Measurements from ENCODE around the gene CXCL5.

CXCL5 gene

DNA sequence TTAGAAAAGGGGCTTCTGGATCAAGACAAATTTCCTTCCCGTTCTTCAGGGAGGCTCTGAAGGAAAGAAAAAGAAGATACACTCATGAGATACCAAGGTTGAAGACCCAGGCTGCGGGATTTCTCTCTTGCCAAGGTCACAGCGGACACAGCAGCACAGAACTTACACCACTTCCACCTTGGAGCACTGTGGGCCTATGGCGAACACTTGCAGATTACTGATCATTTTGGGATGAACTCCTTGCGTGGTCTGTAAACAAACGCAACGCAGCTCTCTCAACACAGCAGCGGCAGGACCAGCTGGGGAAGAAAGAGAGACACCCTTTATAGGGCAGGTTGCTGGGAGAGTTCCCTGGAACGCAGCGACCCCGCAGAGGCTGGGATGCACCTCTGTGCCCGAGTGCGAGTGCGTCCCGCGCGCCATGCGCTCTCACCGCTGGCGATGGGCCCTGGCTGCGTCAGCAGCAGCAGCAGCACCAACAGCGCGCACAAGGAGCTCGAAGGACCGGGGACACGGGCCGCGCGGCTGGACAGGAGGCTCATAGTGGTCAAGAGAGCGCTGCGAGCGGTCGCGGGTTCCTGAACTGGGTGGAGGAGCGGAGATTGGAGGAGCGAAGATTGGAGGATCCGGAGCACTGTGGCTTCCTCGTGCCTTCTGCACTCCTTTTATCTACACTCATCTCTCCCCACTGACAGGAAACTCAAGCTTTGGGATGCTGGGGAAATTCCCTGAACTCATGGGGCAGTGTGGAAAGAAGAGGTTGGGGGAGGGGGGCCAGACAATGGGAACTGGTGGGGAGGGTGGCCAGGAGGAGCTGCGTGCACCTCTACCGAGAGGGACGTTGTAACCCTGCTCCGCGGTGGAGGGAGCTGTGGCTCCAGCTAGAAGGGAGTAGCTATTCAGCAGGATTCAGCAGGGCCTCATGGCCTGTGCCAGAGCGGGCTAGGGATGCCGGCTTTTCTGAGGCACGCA is at the start of gene CXCL5:
Gene CXCL5, minus strand, starts transcription at position 638 of the 972 bp plus-strand sequence. Its CDS starts 96 bp downstream, at position 542.
- Histone ChIP-seq H3K36me3 (ENCODE audit: control insufficient read depth, insufficient read depth, low read length) (no peaks in the 10 kb centered on the region), H3K27me3 (replicated peaks; ENCODE audit: control insufficient read depth, insufficient read depth, low read length) (no peaks in the 10 kb centered on the region), H3K4me3 (replicated peaks; ENCODE audit: low read depth, low read length) (no peak within 1 kb of the TSS)
- TF ChIP-seq, protein P1, sequence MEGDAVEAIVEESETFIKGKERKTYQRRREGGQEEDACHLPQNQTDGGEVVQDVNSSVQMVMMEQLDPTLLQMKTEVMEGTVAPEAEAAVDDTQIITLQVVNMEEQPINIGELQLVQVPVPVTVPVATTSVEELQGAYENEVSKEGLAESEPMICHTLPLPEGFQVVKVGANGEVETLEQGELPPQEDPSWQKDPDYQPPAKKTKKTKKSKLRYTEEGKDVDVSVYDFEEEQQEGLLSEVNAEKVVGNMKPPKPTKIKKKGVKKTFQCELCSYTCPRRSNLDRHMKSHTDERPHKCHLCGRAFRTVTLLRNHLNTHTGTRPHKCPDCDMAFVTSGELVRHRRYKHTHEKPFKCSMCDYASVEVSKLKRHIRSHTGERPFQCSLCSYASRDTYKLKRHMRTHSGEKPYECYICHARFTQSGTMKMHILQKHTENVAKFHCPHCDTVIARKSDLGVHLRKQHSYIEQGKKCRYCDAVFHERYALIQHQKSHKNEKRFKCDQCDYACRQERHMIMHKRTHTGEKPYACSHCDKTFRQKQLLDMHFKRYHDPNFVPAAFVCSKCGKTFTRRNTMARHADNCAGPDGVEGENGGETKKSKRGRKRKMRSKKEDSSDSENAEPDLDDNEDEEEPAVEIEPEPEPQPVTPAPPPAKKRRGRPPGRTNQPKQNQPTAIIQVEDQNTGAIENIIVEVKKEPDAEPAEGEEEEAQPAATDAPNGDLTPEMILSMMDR (IDR thresholded peaks at IDR 0.05; ENCODE audit: insufficient read depth, low read length, poor library complexity, severe bottlenecking) = no peak
- no peak for DNase-seq (ENCODE audit: extremely low read depth, insufficient read length)

DNA sequence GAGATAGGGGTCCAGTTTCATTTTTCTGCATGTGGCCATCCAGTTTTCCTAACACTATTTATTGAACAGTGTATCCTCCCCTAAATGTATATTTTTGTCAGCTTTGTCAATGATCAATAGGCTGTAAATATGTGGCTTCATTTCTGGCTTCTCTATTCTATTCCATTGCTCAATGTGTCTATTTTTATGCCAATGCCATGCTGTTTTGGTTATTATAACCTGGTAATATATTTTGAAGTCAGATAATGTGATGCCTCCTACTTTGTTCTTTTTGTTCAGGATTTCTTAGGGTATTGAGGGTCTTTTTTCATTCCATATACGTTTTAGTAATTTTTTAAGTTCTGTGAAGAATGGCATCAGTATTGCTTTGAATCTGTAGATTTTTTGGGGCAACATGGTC is 48.7 kb upstream of the CXCL5 start:
- Histone ChIP-seq H3K27me3 (replicated peaks; ENCODE audit: control insufficient read depth, insufficient read depth, low read length) (no peaks in the 10 kb centered on the region), H3K36me3 (ENCODE audit: control insufficient read depth, insufficient read depth, low read length) (no peaks in the 10 kb centered on the region), H3K4me3 (replicated peaks; ENCODE audit: low read depth, low read length) (no peak overlapping the region)
- TF ChIP-seq, protein P1 (IDR thresholded peaks at IDR 0.05; ENCODE audit: insufficient read depth, low read length, poor library complexity, severe bottlenecking) = no peak
- DNase-seq (ENCODE audit: extremely low read depth, insufficient read length) = no peak

DNA sequence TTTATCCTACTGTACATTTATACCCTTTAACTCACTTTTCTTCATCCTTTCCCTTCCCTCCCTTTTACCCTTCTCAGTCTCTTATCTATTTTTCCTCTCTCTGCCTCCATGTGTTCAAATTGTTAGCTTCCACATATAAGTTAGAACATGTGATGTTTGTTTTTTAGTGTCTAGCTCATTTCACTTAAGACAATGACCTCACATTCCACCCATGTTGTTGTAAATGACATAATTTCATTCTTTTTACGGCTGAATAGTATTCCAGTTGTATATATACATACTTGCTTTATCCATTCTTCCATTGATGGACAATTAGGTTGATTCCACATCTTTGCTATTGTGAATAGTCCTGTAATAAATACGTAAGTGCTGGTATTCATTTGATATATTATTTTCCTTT is 47.3 kb upstream of the CXCL5 start:
- no peak for DNase-seq (ENCODE audit: extremely low read depth, insufficient read length)

DNA sequence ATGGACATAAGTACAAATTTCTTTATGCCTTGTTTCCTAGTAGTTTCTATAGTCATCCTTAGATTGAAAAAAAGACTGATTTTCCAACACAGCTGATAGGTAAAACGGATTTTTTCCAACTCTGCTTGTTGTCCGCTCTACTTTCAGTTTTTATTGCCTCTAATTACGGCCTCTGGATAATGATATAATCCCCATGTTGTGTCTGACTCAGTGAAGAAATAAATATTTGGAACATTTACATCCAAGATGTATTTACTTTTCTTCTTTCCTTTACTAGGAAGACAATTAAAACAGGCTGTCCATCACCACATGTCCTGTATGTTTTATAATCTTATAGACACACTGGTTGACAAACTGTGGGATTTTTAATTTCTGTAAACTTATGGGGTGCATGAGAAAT is 46.8 kb upstream of the CXCL5 start:
- TF ChIP-seq, protein P1 (IDR thresholded peaks at IDR 0.05; ENCODE audit: insufficient read depth, low read length, poor library complexity, severe bottlenecking) = no peak
- no peak overlapping the region for H3K4me3 ChIP-seq (replicated peaks; ENCODE audit: low read depth, low read length)
- H3K27me3 ChIP-seq (replicated peaks; ENCODE audit: control insufficient read depth, insufficient read depth, low read length) = no peaks in the 10 kb centered on the region
- no peak for DNase-seq (ENCODE audit: extremely low read depth, insufficient read length)
- no peaks in the 10 kb centered on the region for H3K36me3 ChIP-seq (ENCODE audit: control insufficient read depth, insufficient read depth, low read length)

More for the DNA sequence above, 47.3 kb upstream of the CXCL5 start:
- Histone ChIP-seq H3K27me3 (replicated peaks; ENCODE audit: control insufficient read depth, insufficient read depth, low read length) (no peaks in the 10 kb centered on the region), H3K36me3 (ENCODE audit: control insufficient read depth, insufficient read depth, low read length) (no peaks in the 10 kb centered on the region), H3K4me3 (replicated peaks; ENCODE audit: low read depth, low read length) (no peak overlapping the region)
- TF ChIP-seq, protein P1 (IDR thresholded peaks at IDR 0.05; ENCODE audit: insufficient read depth, low read length, poor library complexity, severe bottlenecking) = no peak

DNA sequence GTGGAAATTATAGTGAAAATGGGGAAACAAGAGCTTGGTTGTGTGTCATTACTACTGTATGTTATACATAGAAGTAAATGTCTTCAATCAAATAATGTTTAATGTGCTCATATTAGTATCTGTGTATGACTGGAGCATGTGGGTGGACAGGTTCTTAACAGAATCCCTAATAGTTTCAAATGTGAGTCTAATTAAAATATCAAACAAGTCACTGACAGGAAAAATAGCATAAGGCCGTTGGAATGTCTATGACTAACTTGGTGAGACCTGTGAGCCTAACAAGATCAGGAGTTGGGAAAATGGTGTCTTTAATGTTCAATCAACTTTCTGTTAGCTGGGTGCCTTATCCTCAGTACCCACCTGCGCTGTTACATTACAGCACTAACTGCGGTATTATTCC is 46.2 kb upstream of the CXCL5 start:
- H3K27me3 ChIP-seq (replicated peaks; ENCODE audit: control insufficient read depth, insufficient read depth, low read length) = no peaks in the 10 kb centered on the region; the same call in 1 of the 2 replicates

More for the DNA sequence above, 46.2 kb upstream of the CXCL5 start:
- no peaks in the 10 kb centered on the region for H3K36me3 ChIP-seq (ENCODE audit: control insufficient read depth, insufficient read depth, low read length)
- no peak for DNase-seq (ENCODE audit: extremely low read depth, insufficient read length)
- TF ChIP-seq, protein P1 (IDR thresholded peaks at IDR 0.05; ENCODE audit: insufficient read depth, low read length, poor library complexity, severe bottlenecking) = no peak
- H3K4me3 ChIP-seq (replicated peaks; ENCODE audit: low read depth, low read length) = no peak overlapping the region

Data from GM06990 (cell line).